Endothelial cell of umbilical vein (primary cell): Measurements from ENCODE around the gene MICAL3.

Source experiments
- CTCF ChIP-seq, 2 donors: IDR thresholded peaks; 1 replicate in 1 of 2; 2 replicates in 1 of 2; pipeline ENCODE4 v1.5.1; 2011; ENCODE audit warnings: low read length in 2 of 2, mild to moderate bottlenecking in 2 of 2, moderate library complexity in 2 of 2, control low read depth in 1 of 2, inconsistent platforms in 1 of 2, low read depth in 1 of 2; ENCODE audit not compliant: insufficient read depth in 1 of 2; ENCODE audit errors: extremely low read depth in 1 of 2
- GATA2 ChIP-seq: IDR thresholded peaks from 2 replicates; pipeline ENCODE4 v1.7.0; 2011; ENCODE audit warnings: low read depth, mild to moderate bottlenecking, moderate library complexity, mixed read lengths, low read length; ENCODE audit not compliant: insufficient read length, insufficient read depth
- MYC ChIP-seq: IDR thresholded peaks from one replicate; pipeline ENCODE4 v1.6.1; 2011; ENCODE audit warnings: mild to moderate bottlenecking, low read depth, low read length
- POLR2A ChIP-seq: IDR thresholded peaks from 2 replicates; pipeline ENCODE4 v1.6.1; 2012; ENCODE audit warnings: low read depth, mild to moderate bottlenecking, control low read depth, low read length
- POLR2AphosphoS5 ChIP-seq: IDR thresholded peaks from 2 replicates; pipeline ENCODE4 v1.6.1; 2012; ENCODE audit warnings: low read depth, mild to moderate bottlenecking, control low read depth, low read length, moderate library complexity; ENCODE audit not compliant: insufficient read depth

- TF ChIP-seq POLR2AphosphoS5 = no peak
- TF ChIP-seq POLR2A = no peak
- no peak for TF ChIP-seq CTCF (IDR thresholded peaks at IDR 0.05; ENCODE audit: extremely low read depth in 1 of 2, insufficient read depth in 1 of 2, low read depth in 1 of 2, low read length in 2 of 2)
- no peak for TF ChIP-seq MYC
- no peak for TF ChIP-seq GATA2
These were observed 143.0 kb downstream of the MICAL3 start for GRCh38 chr22:17881366-17881765.
